K562 (cell line): ENCODE measurements around the gene TNFRSF18. TPM values are rescaled to one million over a fixed set of nuclear protein-coding genes. Genes with fewer than 3 reads are reported as not detected.
A peak's percentile ranks its signal among the peaks of the same experiment; 100 is the strongest.

Experiments used
- CHAMP1 ChIP-seq: fragments of 450-650 bp; IDR thresholded peaks from 2 replicates; pipeline ENCODE4 v1.6.1; 2016; ENCODE audit warnings: mild to moderate bottlenecking
- CHD4 ChIP-seq: fragments of 200-600 bp; sonication (generic); IDR thresholded peaks from 3 replicates; pipeline ENCODE4 v1.6.1; 2012; ENCODE audit warnings: low read depth, mild to moderate bottlenecking, mixed read lengths, low read length, inconsistent platforms; ENCODE audit not compliant: insufficient read depth, insufficient replicate concordance, poor library complexity, severe bottlenecking
- FIP1L1 ChIP-seq: fragments of 200-400 bp; formaldehyde crosslinking; IDR thresholded peaks from 2 replicates; pipeline ENCODE4 v1.6.1; 2018; ENCODE audit warnings: mild to moderate bottlenecking, low read depth, low read length; ENCODE audit not compliant: poor library complexity, severe bottlenecking
- FOS ChIP-seq: IDR thresholded peaks from 3 replicates; pipeline ENCODE4 v1.6.1; 2011; ENCODE audit not compliant: insufficient read length; ENCODE audit errors: extremely low read depth
- HNRNPLL ChIP-seq: fragments of 200-400 bp; formaldehyde crosslinking; IDR thresholded peaks from 2 replicates; pipeline ENCODE4 v1.6.1; 2017; ENCODE audit warnings: low read length, low read depth, mild to moderate bottlenecking; ENCODE audit not compliant: poor library complexity, severe bottlenecking
- NR0B1 ChIP-seq: fragments of 450-650 bp; IDR thresholded peaks from one replicate; pipeline ENCODE4 v1.6.1; 2018; ENCODE audit warnings: mild to moderate bottlenecking, moderate library complexity; ENCODE audit not compliant: partially characterized antibody
- PCBP1 ChIP-seq: fragments of 200-400 bp; formaldehyde crosslinking; IDR thresholded peaks from 2 replicates; pipeline ENCODE4 v1.6.1; 2018; ENCODE audit warnings: mild to moderate bottlenecking, low read depth, low read length; ENCODE audit not compliant: poor library complexity, severe bottlenecking
- PML ChIP-seq: IDR thresholded peaks from 2 replicates; pipeline ENCODE4 v1.6.1; 2012; ENCODE audit warnings: low read length, inconsistent platforms
- POLR2G ChIP-seq: fragments of 200-400 bp; formaldehyde crosslinking; IDR thresholded peaks from 2 replicates; pipeline ENCODE4 v1.6.1; 2017; ENCODE audit warnings: low read depth, mild to moderate bottlenecking, antibody characterized with exemption, low read length, moderate library complexity
- PREB ChIP-seq: sonication (generic); formaldehyde crosslinking; IDR thresholded peaks from 2 replicates; pipeline ENCODE4 v1.8.1; 2023; ENCODE audit warnings: mild to moderate bottlenecking, missing genetic modification reagents
- SLC30A9 ChIP-seq: fragments of 250-450 bp; sonication (Bioruptor Pico); IDR thresholded peaks from 2 replicates; pipeline ENCODE4 v1.8.0; 2022; ENCODE audit warnings: mild to moderate bottlenecking, moderate library complexity
- SRSF3 ChIP-seq: fragments of 200-400 bp; formaldehyde crosslinking; IDR thresholded peaks from 2 replicates; pipeline ENCODE4 v1.6.1; 2016; ENCODE audit warnings: mild to moderate bottlenecking, low read length, moderate library complexity; ENCODE audit not compliant: insufficient read depth
- U2AF2 ChIP-seq: fragments of 200-400 bp; formaldehyde crosslinking; optimal IDR thresholded peaks from 2 replicates; pipeline ENCODE3; 2017; ENCODE audit warnings: low read depth, mild to moderate bottlenecking, low read length
- ZNF398 ChIP-seq: fragments of 250-450 bp; sonication (Bioruptor Pico); IDR thresholded peaks from 2 replicates; pipeline ENCODE4 v1.8.0; 2021; ENCODE audit warnings: moderate library complexity, mild to moderate bottlenecking, inconsistent platforms
- ZNF639 ChIP-seq, 2 experiments: fragments of 200-800 bp in 1 of 2; sonication (Bioruptor generic) in 1 of 2; sonication (generic) in 1 of 2; formaldehyde crosslinking in 1 of 2; IDR thresholded peaks in 1 of 2; conservative IDR thresholded peaks in 1 of 2; 2 replicates each; pipeline versions ENCODE4 v1.5.0 to v1.6.1; 2016 to 2020; ENCODE audit warnings: missing compliant biosample characterization in 1 of 2, missing genetic modification characterization in 1 of 2, missing genetic modification reagents in 1 of 2
- ZNF707 ChIP-seq: fragments of 250-450 bp; sonication (Bioruptor Pico); conservative IDR thresholded peaks from 2 replicates; pipeline ENCODE4 v1.8.0; 2022; ENCODE audit warnings: inconsistent platforms, mild to moderate bottlenecking, moderate library complexity
- ZNF717 ChIP-seq: fragments of 250-450 bp; sonication (Bioruptor Pico); IDR thresholded peaks from 2 replicates; pipeline ENCODE4 v1.5.0; 2021
- polyA plus RNA-seq, 8 experiments: library from polyadenylated mRNA; depleted of rRNA in 4 of 8; stranded (reverse) in 5 of 8; unstranded in 3 of 8; fragments of >200 nt; fragmentation: Nextera tagmentation in 2 of 8; fragmentation: Illumina TruSeq in 1 of 8; extraction: Ambion mirVana in 2 of 8; extraction: Trizol in 1 of 8; gene quantifications; 2 replicates each; pipeline versions ENCODE4 v1.2.1 to v1.2.3, GENCODE V29; 2011 to 2014; ENCODE audit warnings: inconsistent platforms in 1 of 8, missing spikeins in 1 of 8
- total RNA-seq, 7 experiments: library from RNA; depleted of rRNA in 6 of 7; stranded (reverse); fragments of >200 nt in 6 of 7; fragmentation: Illumina TruSeq in 2 of 7; extraction: Trizol in 2 of 7; gene quantifications; 2 replicates each; pipeline versions ENCODE4 v1.2.1 to v1.2.3, GENCODE V29; 2011 to 2021; ENCODE audit warnings: low replicate concordance in 1 of 7

The TNFRSF18 gene
- total and polyA plus RNA-seq, 9 of the 15 experiments (the other 6 are each of a cell fraction or from before 2014, with no cell fraction given), result 0.24 to 0.27 TPM; not detected in 7

GRCh38 chr1:1231400-1232207 lies 25.2 kb upstream of the TNFRSF18 start, which contains the start of gene SDF4 (continued):
- peak; percentile 100 for TF ChIP-seq POLR2G
- TF ChIP-seq HNRNPLL, result peak; percentile 51
- peak; percentile 76 for TF ChIP-seq FIP1L1
- peak; percentile 88 for TF ChIP-seq FOS
- peak; percentile 22 to 98; a peak in 2 of 4 replicates for TF ChIP-seq ZNF639 (CRISPR knock-in tag; conservative IDR thresholded peaks at IDR 0.05 in 1 of 2, IDR thresholded peaks at IDR 0.05 in 1 of 2)
- no peak for TF ChIP-seq SRSF3
- peak; percentile 48 for TF ChIP-seq PML
- no peak for TF ChIP-seq CHD4
- TF ChIP-seq ZNF717 (CRISPR knock-in tag), result no peak
- no peak for TF ChIP-seq PREB
- no peak for TF ChIP-seq NR0B1
- TF ChIP-seq PCBP1, result peak; percentile 71
- no peak for TF ChIP-seq U2AF2
- no peak for TF ChIP-seq ZNF398 (CRISPR knock-in tag)
- TF ChIP-seq ZNF707, result no peak
- no peak for TF ChIP-seq SLC30A9 (CRISPR knock-in tag)
- no peak for TF ChIP-seq CHAMP1
